D721Med (cell line): Measurements from ENCODE around the gene PADI2.

ENCODE experiments used
- DNase-seq: peaks from one replicate; pipeline ENCODE4 v3.0.0; 2011; ENCODE audit warnings: low spot score; ENCODE audit not compliant: insufficient read length
- FAIRE-seq: peaks from 2 replicates; lab custom pipeline; 2011; peaks lifted over from hg19 to GRCh38; lab: Jason Lieb, UNC
- TF ChIP-seq, protein P1 (sequence below): IDR thresholded peaks from 2 replicates; pipeline ENCODE4 v1.5.1; 2012; ENCODE audit warnings: mild to moderate bottlenecking, control low read depth; ENCODE audit not compliant: insufficient read depth; ENCODE audit errors: missing control alignments

Gene PADI2

GRCh38 chr1:17119076-17119772 lies at the start of gene PADI2:
Gene PADI2, minus strand, starts transcription at chr1:17119451. Its CDS starts 80 bp downstream, at chr1:17119371.
- TF ChIP-seq, protein P1, sequence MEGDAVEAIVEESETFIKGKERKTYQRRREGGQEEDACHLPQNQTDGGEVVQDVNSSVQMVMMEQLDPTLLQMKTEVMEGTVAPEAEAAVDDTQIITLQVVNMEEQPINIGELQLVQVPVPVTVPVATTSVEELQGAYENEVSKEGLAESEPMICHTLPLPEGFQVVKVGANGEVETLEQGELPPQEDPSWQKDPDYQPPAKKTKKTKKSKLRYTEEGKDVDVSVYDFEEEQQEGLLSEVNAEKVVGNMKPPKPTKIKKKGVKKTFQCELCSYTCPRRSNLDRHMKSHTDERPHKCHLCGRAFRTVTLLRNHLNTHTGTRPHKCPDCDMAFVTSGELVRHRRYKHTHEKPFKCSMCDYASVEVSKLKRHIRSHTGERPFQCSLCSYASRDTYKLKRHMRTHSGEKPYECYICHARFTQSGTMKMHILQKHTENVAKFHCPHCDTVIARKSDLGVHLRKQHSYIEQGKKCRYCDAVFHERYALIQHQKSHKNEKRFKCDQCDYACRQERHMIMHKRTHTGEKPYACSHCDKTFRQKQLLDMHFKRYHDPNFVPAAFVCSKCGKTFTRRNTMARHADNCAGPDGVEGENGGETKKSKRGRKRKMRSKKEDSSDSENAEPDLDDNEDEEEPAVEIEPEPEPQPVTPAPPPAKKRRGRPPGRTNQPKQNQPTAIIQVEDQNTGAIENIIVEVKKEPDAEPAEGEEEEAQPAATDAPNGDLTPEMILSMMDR, result no peak
- DNase-seq (peak; percentile 58), FAIRE-seq (no peak)

DNA sequence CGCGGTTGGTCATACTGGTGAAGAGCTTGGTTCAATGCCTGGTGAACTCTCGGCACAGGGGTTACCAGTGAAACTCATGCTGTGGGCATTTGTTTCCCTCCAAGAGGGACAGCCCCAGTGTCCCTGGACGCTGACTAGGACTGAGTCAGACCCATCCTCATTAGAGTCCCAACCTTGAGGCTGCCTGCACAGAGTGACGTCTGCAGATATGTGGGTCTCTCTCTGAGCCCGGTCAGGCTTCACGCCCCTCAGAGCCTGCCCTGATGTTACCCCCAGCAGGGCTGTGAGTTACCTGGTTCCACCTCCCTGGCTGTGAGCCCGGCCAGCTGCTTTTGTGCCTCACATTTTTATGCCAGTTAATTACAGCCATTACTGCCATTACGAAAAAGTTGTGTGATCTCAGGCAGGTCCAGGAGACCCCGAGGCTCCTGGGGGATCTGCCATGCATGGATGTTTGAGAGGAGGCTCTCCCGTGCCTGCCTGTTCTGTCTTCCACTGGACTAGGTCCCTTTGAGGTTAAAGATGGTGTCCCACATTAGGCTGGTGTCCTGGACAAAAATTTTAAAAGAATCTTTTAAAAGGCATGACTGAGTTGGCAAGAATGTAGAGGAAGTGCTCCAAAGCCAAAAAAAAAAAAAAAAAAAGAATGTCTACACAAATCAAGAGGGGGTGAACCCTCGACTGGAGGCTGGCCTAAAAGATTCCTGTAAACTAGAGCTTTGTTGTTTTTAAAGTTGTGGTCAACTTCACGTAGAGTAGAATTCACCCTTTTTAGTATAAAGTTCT lies 49.0 kb upstream of the PADI2 start:
- TF ChIP-seq, protein P1, result no peak
- DNase-seq, result no peak

DNA sequence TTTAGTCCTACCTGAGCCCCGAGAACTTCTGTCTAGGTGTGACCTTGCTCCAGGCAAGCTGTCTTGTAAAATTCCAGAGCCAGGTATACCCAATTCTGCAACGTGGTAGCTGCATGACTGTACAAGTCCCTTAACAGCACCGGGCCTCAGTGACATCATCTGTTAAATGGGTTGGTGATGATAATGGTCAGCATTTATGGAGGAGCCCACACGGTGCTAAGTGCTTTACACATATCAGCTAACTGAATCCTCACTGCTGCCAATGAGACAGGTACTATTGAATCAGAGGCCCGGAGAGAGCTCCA lies 48.5 kb upstream of the PADI2 start:
- TF ChIP-seq, protein P1, result no peak
- no peak for FAIRE-seq
- no peak for DNase-seq

More for the DNA sequence above, 49.0 kb upstream of the PADI2 start:
- no peak for FAIRE-seq

- no peak for FAIRE-seq
- TF ChIP-seq, protein P1, result no peak
- DNase-seq, result no peak
Measured at GRCh38 chr1:17167041-17167785, 48.0 kb upstream of the PADI2 start.

- FAIRE-seq, result no peak
Measured at GRCh38 chr1:17165823-17166222, 46.6 kb upstream of the PADI2 start.

GRCh38 chr1:17163789-17164666 lies 44.8 kb upstream of the PADI2 start:
- no peak for DNase-seq
- TF ChIP-seq, protein P1, result no peak
- no peak for FAIRE-seq

More at GRCh38 chr1:17165823-17166222, 46.6 kb upstream of the PADI2 start:
- no peak for DNase-seq
- TF ChIP-seq, protein P1, result no peak
